Stimulated activated CD8-positive, alpha-beta memory T cell treated with anti-CD3 and anti-CD28 coated beads, Interleukin-2, amount 100 ng/mL, for 48 hours (primary cell): ENCODE results near the gene SRPX.

Source experiments
- DNase-seq, 2 donors: peaks; one replicate each; pipeline ENCODE4 v3.0.0-alpha.2; 2020; ENCODE audit warnings: low read depth in 2 of 2

The SRPX gene

DNA sequence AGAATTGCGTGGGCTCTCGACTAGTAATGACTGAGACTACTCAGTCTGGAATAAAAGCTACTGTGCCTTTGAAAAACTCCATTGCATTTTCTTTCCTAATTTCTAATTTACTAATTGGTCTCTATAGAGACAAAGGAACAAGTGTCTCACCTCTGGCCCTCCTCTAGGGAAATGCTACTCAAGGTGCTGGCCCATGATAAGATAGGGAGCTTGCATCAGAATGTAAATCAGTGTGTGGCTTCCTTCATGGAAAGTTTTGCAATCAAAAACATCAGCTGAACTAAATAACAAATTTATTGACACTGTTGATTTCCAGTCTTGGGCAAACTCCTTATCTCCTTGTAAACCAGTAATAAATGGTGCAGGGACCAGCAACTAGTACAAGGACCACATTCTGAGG, 81.8 kb downstream of the SRPX start:
- DNase-seq: no peak

GRCh38 chrX:38138157-38138891, 82.3 kb downstream of the SRPX start:
- DNase-seq: no peak

DNA sequence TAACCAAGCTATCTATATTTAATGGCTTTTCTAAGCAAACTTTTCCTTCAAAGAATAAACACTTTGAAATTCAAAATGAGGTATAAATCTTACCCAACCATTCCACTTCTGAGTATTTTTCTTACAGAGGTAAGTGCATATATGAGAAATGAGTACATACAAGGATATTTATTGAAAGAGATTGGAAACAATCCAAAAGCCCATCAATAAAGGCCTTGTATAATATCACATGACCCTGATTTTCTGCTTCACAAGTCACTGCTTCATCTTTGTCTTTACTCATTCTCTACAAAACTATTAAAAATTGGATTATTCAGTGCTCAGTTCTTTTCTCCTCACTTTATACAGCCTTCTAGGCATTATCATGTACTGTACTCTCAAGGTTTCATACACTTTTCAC, 91.3 kb downstream of the SRPX start:
- no peak for DNase-seq

- no peak for DNase-seq
Measured at GRCh38 chrX:38127961-38128360, 92.7 kb downstream of the SRPX start.

DNA sequence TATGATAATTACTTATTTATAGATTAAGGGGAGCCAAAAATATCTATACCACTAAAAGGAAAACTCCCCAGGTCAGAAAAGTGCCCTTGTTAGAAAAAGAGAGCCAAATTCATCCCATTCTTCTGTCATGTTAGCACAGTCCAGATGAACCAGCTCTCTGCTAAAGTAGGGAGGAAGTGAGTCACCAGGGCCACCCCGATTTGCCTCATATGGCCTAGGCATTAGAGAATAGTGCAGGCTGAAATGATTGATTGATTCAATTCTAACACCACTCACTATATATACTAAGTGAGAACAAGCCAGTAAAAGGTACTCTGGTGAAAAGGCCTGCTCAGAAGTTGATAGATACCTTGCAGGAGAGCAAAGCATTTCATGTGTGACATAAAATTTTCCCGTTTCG, 94.5 kb downstream of the SRPX start:
- DNase-seq: no peak

GRCh38 chrX:38124000-38124399, 96.7 kb downstream of the SRPX start:
- DNase-seq: no peak

DNA sequence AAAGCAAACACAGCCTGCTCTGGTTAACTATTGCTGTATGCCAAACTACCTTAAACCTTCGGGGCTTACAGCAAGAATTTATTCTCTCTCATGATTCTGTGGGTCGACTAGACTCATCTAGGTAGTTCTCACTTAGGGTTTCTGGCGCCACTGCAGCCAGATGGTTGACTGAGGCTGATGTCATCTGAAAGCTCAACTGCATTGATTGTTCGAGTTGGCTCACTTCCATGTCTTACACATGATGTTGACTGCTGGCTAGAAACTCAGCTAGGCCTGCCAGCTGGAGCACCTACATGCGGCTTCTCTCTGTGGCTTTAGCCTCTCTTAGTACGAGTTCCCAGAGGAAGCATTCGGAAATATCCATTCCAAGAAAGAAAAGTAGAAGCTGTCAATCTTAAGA, 103.2 kb downstream of the SRPX start:
- no peak for DNase-seq

DNA sequence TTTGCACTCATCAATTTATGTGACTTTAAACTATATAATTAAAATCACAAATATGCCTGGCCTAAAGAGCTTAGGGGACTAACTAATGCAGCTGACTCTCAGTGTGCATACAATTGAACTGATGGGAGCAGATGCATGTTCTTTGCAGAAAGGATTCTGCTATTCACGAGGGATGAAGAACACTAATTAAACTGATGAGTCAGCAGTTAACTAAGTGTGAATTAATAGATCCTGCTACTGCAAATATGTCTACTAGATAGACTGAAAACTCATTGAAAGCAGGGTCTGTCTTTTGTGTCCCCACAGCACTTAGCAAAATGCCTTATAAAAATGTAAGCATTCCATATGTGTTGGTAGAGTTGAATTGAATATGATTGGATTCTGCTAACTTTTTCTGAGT, 104.0 kb downstream of the SRPX start:
- DNase-seq: no peak

DNA sequence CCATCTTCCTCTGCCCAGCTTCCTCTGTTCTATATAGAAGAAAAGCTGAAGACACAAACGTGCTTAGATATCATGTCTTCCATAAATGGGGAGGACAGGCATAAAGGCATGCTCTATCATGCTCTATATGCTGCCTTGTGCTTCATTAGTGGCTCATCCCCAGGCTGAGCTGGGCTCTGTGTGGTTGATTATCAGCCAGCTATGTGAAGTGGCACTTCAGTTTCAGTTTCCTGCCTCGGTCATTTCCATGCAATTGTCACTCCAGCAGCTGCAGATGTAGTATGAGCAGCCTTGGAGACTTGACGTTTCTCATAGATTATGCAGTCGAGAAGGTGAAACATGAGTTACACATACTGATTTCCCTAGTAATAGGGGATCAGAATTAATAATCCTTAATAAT, 108.1 kb downstream of the SRPX start:
- DNase-seq: no peak

- DNase-seq: no peak
Measured at GRCh38 chrX:38111196-38111595, 109.5 kb downstream of the SRPX start.

- no peak for DNase-seq
Measured at GRCh38 chrX:38110231-38110630, 110.4 kb downstream of the SRPX start.

- no peak for DNase-seq
Measured at GRCh38 chrX:38109042-38109898, 111.4 kb downstream of the SRPX start.

DNA sequence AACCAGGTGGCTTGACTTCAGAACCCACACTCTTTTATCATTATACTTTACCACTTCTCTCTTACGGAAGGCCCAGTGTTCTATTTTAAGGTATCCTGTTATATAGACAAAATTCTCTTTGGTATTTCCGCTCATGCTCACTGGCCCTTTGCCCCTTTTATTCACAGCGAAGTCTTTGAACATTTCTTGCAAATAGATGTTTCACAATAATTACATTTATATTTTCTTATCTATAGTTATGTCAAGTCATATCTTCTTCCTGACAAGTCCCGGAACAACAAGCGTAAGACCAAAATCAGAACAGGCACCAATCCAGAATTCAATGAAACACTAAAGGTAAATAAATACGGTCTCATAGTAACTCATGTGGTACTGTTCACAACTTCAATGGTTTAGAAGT, 112.3 kb downstream of the SRPX start:
- no peak for DNase-seq

GRCh38 chrX:38106991-38107655, 113.5 kb downstream of the SRPX start:
- no peak for DNase-seq

- DNase-seq: no peak
Measured at GRCh38 chrX:38105216-38105725, 115.4 kb downstream of the SRPX start.

DNA sequence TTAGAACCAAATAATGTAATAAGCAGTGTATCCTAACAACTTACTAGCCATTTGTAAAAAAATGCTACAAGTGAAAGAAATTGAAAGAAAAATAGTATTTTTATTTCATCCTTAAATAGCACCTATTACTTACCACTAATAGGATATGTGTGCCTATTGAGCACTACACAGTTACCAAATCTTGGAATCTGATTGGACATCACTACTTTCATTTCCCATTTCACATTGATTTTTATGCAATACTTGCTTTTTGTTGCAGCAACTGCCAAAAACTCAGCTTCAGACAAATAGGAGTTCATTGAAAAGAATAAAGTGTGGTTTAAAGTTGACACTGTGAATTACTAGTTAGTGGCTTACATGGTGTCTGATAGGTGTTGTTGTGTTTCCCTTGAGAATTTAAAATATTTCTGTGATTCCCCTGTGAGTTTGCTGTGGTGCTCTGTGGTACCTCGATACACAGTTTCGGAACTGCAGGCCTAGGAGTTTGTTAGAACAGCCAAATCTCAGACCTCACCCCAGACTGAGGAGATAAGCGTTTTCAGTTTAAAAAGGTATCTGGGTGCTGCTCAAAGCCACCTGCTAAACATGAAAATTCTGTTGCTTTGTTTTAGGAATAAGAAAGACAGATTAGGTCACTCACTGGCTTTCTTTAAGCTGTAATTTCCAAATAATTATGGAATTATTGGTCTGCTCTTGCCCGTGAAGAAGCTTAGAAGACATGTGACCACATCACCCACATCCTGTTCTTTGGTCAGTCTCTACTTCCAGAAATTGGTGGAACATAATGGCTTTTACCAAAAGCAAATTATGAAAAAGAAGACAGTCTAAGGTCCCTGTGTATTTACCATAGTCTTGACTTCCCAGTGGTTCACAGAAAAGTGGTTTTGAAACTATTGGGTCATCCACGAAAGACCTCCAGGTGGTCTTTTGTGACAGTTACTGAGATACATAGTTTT, 116.5 kb downstream of the SRPX start:
- no peak for DNase-seq

DNA sequence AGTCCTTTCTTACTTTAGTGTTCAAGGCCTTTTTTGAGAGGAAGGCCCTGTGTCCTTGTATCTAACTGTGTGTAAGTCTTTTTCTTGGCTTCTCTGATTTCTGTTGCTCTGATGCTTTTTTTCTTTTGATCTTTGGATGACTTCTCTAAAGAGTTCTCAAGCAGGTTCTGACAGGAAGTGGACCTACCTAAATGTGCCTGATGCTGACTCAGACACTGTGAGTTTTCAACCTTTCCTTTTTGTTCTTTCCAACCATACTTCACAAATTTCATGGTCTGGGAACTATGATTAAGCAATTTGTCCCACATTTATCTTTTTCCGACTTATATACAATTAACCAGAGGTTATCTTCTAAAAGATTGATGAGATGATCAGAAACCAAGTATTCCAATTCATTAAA, 117.8 kb downstream of the SRPX start:
- no peak for DNase-seq

DNA sequence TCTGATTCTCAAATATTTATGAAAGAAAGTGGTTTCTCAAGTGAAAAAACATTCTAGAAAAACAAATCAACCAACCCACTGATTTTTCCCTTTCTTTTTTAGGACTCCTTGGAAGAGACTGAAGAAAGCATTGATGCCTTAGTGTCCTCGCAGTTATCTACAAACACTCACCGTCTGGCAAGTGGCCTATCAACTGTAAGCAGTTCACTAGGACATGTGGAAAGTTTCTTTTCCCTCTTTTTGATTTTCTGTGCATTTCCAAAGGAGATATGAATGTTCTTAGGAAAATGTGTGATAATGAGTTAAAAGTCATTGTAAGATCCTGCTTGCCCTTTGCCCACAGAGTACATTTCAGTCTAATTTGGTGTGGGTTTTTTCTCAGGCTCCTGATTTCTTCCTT, 118.4 kb downstream of the SRPX start:
- DNase-seq: no peak

DNA sequence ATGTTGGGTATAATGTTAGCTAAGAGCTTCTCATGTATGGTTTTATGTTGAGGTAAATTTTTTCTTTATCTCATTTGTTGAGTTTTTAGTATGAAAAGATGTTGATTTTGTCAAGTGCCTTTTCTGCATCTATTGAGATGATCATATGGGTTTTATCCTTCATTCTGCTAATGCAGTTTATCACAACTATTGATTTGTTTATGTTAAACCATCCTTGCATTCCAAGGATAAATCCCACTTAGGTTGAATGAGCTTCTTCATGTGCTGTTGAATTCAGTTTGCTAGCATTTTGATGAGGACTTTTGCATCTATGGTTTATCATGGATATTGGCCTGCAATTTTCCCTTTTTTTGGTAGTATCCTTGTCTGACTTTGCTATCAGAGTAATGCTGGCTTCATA, 121.0 kb downstream of the SRPX start:
- no peak for DNase-seq
